GM23338 (cell line): Measurements from ENCODE around the gene CDKN1C.

ENCODE experiments used
- CTCF ChIP-seq, 2 experiments: fragments of 200-600 bp in 1 of 2; sonication (generic) in 1 of 2; conservative IDR thresholded peaks; 2 replicates each; pipeline versions ENCODE4 v1.5.1 to v1.6.1; 2016 to 2017; ENCODE audit warnings: antibody characterized with exemption in 2 of 2, low read depth in 2 of 2, mild to moderate bottlenecking in 2 of 2, moderate library complexity in 1 of 2
- EZH2 ChIP-seq: fragments of 200-600 bp; sonication (generic); IDR thresholded peaks from one replicate; pipeline ENCODE4 v1.8.0; 2017; ENCODE audit warnings: antibody characterized with exemption, mild to moderate bottlenecking, low read depth; ENCODE audit not compliant: unreplicated experiment
- EZH2phosphoT487 ChIP-seq: fragments of 200-600 bp; sonication (generic); IDR thresholded peaks from one replicate; pipeline ENCODE4 v1.8.1; 2018; ENCODE audit warnings: antibody characterized with exemption; ENCODE audit not compliant: unreplicated experiment
- JUNB ChIP-seq: IDR thresholded peaks from one replicate; pipeline ENCODE4 v1.6.1; 2016; ENCODE audit warnings: antibody characterized with exemption; ENCODE audit not compliant: unreplicated experiment
- POLR2AphosphoS5 ChIP-seq: IDR thresholded peaks from 2 replicates; pipeline ENCODE4 v1.6.1; 2016; ENCODE audit warnings: antibody characterized with exemption, low read depth
- REST ChIP-seq: IDR thresholded peaks from one replicate; pipeline ENCODE4 v1.6.1; 2018; ENCODE audit warnings: antibody characterized with exemption; ENCODE audit not compliant: unreplicated experiment
- ZNF114 ChIP-seq: fragments of 250-450 bp; sonication (Bioruptor Pico); IDR thresholded peaks from 2 replicates; pipeline ENCODE4 v1.5.0; 2020; ENCODE audit warnings: mild to moderate bottlenecking, moderate library complexity

- no peak for TF ChIP-seq CTCF (conservative IDR thresholded peaks at IDR 0.05; ENCODE audit: low read depth in 2 of 2)
- no peak for TF ChIP-seq POLR2AphosphoS5
- TF ChIP-seq REST: no peak
- TF ChIP-seq ZNF114: no peak
- no peak for TF ChIP-seq EZH2phosphoT487
- TF ChIP-seq EZH2: no peak
- no peak for TF ChIP-seq JUNB
Measured at GRCh38 chr11:2902784-2903671, 17.5 kb upstream of the CDKN1C start.
